Activated CD4-positive, alpha-beta T cell treated with anti-CD3 and anti-CD28 coated beads for 4 hours (primary cell): ENCODE measurements around the gene C1orf21.
A peak's percentile ranks its signal among the peaks of the same experiment; 100 is the strongest.
"Not testable (repeated sequence)": the region's sequence is repeated elsewhere in the genome, so short reads cannot be mapped to it uniquely, and the experiment has no call there.

Experiments
- DNase-seq, 2 donors: peaks; one replicate each; pipeline ENCODE4 v3.0.0-alpha.2; 2020

The C1orf21 gene

DNA sequence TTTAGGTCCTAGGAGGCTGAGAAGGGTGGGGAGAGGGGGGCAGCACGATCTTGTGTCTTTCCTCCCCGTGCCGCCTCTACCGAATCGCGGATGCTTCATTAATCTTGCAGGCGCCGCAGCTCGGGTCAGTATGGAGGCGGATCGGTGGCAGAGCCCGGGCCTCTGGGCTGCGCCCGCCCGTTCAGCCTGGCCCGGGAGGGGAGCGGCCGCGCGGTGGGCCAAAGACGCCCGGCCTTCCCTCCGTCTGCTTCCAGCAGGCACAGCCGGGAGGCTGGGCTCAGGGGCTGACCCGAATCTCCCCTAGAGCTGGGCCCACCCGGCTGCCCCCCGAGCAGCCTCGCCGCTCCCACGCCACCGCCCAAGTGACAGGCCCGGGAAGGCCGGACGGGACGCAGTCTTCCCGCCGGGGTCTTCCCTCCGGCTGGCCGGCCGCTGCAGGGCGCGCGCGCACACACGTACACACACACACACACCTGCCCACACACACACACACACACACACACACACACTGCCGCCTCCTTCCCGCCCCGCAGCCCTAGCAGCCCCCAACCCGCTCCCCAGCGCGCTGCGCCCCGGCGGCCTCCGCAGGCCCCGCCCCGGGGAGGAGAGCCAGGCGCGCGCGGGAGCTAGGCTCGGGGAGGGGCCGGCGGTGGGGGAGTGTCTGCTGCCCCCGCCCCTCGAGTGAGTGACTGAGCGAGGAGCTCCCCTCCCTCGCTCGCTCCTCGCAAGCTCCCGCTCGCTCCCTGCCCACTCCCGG is at the start of gene C1orf21:
Gene C1orf21 (plus strand): TSS at position 718 of the 757 bp plus-strand sequence. CDS start 90,481 bp downstream, outside the sequence.
- peak; percentile 50 to 51 for DNase-seq

DNA sequence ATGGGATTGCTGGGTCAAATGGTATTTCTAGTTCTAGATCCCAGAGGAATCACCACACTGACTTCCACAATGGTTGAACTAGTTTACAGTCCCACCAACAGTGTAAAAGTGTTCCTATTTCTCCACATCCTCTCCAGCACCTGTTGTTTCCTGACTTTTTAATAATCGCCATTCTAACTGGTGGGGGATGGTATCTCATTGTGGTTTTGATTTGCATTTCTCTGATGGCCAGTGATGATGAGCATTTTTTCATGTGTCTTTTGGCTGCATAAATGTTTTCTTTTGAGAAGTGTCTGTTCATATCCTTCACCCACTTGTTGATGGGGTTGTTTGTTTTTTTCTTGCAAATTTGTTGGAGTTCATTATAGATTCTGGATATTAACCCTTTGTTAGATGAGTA is 49.0 kb upstream of the C1orf21 start:
- not testable (repeated sequence) for DNase-seq

GRCh38 chr1:184340984-184341383 is 45.8 kb upstream of the C1orf21 start:
- DNase-seq: no peak

- DNase-seq: no peak
These were observed 36.3 kb upstream of the C1orf21 start for GRCh38 chr1:184350573-184350972.

DNA sequence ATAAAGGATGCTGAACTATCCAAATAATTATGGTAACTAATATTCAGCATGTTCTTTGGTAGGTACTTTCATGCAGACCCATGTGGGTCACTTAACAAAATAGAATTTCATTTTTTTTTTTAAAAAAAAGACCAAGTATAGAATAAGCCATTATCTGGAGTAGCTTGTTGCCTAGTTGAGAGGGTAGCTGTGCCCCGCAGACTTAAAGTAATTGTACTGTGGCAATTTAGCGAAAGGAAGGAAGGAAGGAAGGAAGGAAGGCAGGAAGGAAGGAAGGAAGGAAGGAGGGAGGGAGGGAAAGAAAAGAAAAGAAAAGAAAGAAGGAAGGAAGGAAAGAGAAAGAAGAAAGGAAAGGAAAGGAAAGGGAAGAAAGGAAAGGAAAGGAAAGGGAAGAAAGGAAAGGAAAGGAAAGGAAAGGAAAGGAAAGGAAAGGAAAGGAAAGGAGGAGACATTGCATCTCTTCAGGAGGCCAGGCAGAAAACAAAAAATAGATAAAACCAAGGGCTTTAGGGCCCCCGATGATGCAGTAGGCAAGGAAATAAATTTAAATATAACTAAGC is 35.3 kb upstream of the C1orf21 start:
- no peak for DNase-seq

DNA sequence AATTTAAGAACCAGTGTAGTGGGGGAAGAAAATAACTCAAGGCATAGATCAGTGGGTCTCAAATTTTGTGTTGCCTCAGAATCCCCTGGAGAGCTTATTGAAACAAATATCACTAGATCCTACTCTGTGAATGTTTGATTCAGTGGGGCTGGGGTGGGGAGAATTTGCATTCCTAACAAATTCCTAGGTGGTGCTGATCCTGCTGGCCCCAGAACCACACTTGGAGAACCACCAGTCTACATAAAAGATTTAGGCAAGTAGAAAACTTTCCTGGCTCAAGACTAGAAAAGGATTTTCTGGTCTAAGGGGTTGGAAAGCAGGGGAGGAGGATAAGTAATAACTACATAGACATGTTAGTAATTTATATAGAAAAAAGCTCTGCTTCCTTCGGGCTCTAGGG is 34.1 kb upstream of the C1orf21 start:
- DNase-seq: no peak

DNA sequence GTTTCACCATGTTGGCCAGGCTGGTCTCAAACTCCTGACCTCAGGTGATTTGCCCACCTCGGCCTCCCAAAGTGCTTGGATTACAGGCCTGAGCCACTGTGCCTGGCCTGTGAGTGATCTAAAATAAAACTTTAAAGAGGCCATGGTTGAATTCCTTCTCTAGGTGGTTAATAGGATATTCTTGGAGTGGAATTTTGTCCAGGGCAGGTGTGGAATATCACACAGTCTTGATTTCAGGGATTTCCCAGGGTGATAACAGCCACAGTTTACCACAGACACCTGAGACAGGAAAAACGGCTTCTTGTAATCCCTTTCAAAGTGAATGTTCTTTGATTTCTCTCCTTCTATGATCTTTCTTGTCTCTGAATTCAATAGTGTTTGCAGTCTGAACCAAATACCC is 32.1 kb upstream of the C1orf21 start:
- DNase-seq: no peak

DNA sequence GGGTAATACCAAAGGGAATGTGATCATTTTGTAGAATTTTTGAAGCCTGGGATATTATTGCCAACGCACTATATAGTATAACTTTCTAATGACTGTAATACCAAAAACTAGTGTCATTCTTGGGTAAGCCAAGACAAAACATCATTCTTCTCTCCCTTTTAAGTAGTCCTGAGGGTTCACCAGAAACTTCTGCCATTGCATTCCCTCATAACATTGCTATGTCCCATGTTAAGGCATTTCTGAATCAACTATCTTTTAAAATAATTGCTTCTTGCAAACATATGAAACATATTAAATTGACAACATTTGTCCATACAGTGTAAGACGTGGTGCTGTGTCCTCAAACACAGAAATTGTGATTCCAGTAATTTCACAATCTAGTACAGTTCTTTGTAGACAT is 29.9 kb upstream of the C1orf21 start:
- no peak for DNase-seq

- DNase-seq: no peak
These were observed 28.6 kb upstream of the C1orf21 start for GRCh38 chr1:184358256-184358655.

DNA sequence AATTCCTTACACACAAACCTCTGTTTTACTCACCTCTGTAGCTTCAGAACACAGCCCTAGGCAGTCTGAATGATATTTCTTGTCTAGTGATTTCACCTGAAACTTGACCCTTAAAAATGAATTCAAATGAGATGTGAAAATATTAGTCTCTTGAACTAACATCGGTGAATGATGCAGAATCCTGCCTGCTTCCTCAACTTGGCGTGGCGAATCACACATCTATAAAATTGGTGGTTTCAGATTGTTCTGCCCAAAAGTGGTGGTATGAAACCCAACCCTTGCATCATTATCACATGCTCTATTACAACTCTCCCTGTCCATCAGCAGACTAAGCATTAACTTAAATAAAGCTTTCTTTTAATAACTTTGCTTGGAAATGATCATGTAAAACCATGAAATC is 26.9 kb upstream of the C1orf21 start:
- no peak for DNase-seq

DNA sequence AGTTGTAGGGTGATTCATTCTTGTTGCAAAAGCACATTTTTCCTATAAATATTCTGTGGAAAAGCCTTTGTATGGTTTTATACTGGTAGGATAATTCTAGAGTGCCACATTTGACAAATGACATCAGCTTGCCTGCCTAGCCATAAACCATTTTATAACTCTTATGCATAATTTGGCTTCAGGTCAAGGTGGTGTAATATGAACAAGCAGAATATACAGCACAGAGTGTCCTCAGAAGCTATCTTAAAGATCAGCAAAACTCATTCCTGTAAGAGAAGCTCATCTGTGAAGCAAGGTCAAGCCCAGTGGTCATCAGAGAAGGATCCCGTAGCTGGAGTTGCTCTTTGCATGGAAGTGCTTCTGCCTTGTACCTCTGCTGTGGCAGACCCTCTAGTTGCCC is 24.0 kb upstream of the C1orf21 start:
- no peak for DNase-seq

DNA sequence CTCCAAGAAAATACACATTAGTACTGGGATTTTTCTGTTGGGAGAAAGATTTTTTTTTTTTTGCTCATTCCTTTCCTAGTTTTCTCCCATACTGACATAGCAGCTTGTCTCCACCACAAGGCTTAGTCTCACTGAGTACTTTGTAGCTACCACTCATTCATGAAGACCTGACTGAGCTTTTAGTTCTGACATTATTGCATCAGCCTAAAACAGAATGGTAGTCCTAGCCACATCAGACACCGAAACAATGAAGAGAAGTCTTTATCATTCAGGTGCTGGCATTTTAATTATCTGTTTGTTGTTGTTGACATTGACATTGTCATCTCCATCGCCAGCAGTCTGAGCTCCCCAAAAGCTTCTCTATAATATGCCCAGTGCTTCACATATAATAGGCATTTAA is 21.1 kb upstream of the C1orf21 start:
- no peak for DNase-seq

DNA sequence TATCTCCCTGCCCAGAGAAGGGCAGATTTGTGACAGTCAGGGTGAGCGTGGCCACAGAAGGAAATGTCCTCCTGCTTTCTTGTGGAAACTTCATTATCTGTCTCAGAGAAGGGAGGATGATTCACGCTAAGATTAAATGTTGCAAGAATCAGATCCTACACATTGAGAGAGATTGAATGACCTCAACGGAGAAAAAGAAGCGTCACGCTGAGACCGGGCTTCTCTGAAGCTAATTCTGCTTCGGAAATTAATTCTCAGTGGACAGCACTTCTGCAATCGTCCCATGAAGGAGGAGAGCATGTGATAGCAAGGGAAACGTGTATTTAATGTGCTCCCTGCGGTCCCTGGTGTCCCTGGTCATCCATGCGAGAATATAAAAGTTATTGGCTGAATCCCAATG is 19.8 kb upstream of the C1orf21 start:
- DNase-seq: no peak

DNA sequence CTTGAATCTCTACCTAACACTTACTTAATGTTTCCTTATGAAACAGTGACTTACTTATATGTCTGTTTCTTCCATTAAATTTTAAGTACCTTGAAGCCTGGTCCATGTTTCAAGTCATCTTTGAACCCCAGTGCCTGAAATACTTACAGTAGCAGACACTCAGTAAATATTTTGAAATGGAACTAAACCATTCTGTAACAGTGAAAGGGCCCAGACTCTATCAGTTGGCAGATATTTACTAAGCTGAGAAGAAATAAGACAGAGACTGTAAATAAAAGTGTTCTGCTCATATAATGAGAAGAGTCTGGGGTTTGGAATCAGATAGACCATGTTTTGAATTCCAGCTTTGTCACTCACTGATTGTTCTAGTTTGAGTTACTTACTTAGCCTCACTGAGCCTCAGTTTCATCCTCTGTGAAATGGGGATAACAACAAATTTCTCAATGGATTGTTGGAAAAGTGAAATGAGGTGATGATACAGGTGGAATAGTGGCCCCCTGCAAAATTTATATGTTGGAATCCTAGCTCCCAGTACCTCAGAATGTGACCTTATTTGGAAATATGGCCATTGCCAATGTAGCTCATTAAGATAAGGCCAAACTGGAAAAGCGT is 19.3 kb upstream of the C1orf21 start:
- DNase-seq: no peak

DNA sequence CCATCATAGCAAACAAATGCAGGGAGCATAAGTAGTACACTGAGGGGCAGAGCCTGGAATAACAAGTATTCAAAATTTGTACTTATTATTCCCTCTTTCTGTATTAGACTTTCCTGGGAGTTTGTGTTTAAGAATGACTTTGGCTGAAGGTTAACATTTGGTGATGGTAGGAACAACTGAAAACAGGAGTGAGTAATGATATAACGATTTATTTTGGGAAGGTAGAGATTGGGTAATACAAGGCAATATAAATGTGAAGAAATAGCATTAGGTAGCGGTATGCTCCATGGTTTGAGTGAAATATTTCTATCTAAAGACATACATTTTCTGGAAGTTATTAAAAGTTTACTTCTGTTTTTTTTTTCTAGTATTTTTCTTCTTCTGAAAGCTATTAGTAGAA is 18.5 kb upstream of the C1orf21 start:
- DNase-seq: no peak

DNA sequence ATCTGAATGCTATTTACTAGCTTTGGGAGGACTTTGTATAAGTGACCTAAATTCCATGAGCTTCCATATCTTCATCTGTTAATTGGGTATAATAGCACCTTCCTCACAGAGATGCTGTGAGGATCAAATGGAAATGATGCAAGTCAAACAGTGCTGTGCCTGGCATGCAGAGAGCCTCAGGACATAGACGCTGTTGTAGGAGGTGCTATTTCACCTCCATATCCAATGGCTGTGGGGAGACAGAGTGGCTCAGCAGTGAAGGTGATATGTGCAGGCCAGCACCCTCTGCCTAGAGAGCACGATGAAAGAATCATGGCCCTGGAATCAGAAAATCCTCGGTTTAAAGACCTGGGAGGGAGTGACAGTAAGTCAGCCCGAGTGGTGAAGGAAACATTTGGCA is 16.0 kb upstream of the C1orf21 start:
- DNase-seq: no peak

- DNase-seq: no peak
These were observed 13.7 kb upstream of the C1orf21 start for GRCh38 chr1:184373155-184373554.

- DNase-seq: no peak
These were observed 10.5 kb upstream of the C1orf21 start for GRCh38 chr1:184376369-184376768.

DNA sequence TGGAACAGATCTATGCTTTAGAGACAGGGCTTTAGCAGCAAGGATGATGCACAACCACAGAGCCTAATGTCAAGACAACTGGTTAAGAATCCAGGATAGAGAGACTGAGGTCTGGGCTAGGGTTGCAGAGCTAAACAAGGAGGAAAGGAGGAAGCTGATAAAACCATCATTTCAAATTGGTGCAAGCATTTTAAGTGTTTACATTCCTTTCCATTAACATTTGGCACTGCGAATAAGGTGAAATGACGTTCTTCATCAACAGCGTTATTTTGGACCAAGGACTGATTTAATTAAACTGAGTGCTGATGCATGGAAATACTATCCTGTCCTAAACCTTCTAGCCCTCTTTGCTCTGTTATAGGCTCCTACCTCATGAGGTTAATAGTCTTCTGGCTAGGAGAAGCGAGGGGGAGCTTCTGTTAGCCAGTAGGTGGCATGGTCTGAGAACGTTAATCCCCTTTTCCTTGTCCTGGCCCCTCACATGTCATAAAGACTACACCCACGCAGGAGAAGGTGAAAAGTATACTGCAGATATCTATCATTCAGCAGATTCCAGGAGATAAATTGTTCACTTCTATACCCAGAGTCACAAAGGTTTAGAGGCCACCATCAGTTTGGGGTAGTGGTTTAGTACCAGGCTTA is 7.6 kb upstream of the C1orf21 start:
- no peak for DNase-seq

DNA sequence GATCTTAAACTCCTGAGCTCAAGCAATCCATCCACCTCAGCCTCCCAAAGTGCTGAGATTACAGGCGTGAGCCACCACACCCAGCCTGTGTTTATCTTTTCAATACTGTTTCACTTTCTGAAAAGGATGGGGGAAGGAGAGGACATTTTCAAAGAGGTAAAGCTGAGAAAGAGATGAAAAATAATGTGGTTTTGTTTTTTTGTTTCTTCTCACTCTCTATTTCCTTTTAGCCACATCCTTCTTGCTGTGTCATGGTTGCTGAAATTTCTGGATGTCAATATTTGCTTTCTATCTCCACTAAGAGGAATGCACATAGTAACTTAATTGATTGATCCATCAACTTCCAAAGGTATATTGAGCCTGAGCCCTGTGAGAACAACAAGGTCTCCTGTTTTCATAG is 6.4 kb upstream of the C1orf21 start:
- DNase-seq: no peak

- DNase-seq: no peak
These were observed 3.0 kb upstream of the C1orf21 start for GRCh38 chr1:184383772-184384323.

- no peak for DNase-seq
These were observed 941 bp upstream of the C1orf21 start for GRCh38 chr1:184385865-184386311.

DNA sequence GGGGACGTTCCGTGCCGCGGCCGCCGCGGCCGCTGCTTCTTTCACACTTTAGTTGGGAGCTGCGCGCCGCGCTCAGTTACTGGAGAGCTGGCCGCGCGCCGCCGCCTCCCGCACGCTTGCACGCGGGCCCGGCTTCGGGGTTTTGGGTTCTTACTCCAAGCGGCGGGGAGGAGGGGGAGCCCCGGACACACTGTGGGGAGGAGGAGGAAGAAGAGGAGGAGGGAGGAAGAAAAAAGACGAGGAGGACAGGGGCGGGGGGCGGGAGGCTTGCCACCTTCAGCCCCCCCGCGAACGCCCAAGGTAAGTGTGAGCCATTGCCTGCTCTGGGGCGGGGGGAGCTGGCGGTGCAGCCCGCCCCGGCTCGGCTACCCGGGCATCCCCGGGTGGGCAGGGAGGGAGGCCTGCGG is 243 bp downstream of the C1orf21 start:
- DNase-seq: peak in 1 of 2 donors; percentile 1
